HG03571 (cell line): ENCODE measurements around the gene UFD1.

ENCODE experiments used
- ATAC-seq: cut with Tn5 transposase; IDR thresholded peaks from one replicate; pipeline ENCODE4 v1.9.1; 2021; ENCODE audit not compliant: unreplicated experiment

The UFD1 gene

DNA sequence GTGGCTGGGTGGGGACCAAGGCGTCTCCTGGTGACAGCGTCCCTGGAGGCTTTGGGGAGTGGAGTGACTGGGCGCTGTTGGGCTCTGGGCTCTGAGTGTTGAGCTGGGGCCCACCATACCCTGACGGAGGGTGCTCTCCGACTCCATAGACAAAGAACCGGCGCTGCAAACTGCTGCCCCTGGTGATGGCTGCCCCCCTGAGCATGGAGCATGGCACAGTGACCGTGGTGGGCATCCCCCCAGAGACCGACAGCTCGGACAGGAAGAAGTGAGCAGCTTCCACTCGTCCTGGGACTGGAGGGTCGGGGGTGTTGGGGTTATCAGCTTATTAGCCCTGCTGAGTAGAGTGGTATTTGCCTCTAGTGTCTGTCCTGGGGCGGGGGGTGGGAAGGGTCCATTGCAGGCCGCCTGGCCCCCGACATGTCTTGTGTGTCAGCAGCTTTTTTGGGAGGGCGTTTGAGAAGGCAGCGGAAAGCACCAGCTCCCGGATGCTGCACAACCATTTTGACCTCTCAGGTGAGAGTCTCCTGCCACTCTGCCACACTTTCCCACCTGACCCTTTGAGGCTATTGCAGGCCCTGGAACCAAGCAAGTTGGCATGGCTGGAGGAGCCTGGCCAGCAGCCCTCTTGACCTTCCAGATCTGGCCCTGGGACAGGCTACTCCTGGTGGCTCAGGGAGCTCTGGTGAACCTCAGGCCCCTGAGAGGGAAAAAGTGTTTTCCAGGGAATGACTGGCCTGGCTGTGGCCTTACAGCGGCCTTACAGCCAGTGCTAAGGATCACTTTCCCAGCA is 37.6 kb upstream of the UFD1 start:
- ATAC-seq, result no peak

GRCh38 chr22:19515654-19516377 is 36.8 kb upstream of the UFD1 start:
- ATAC-seq, result no peak

DNA sequence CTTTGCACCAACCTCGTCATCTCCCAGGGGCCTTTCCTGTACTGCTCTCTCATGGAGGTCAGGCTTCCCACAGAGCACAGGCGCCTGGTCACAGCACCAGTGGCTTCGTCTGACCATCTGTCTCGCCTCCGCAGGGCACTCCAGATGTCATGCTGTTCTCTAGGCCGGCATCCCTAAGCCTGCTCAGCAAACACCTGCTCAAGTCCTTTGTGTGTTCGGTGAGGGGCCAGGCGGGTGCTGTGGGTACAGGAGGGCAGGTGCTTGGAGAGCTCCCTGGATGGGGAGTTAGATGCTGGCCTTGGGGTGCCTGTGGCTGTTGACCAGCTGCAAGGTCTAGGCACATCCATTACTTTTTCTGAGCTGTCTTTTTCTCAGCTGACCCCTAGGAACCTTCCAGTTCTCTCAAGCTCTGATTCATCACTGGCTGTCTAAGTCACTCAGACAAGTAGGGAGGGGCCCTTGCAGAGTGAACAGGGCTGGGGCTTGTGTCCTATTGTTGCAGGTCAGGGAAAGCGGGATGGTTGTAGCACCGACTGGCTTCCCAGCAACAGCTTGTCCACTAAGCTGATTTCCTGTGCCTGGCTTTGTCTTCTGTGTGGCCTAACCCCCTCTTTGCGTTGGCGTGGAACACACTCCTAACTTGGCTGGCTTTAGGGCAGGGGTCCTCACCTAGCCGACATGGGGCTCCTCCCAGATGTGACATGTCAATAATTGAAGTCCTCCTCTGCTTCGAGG is 36.0 kb upstream of the UFD1 start:
- no peak for ATAC-seq

DNA sequence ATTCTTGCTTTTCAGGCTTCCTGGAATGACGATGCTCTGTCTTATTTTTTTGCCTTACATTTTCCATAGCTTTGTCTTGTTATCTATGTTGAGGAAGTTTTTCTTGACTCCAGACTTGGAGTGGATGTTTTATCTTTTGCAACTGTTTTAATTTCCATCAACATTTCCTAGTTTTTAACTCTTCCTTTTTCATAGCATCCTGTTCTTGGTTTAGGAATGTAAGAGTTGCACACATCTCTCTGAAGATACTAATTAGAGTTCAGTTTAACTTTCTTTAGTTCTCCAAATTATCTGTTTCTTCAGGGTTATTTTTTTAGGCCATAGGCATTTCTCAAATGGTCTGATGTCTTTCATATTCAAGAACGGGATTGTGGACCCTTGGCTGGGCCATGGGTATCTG is 34.8 kb upstream of the UFD1 start:
- no peak for ATAC-seq

DNA sequence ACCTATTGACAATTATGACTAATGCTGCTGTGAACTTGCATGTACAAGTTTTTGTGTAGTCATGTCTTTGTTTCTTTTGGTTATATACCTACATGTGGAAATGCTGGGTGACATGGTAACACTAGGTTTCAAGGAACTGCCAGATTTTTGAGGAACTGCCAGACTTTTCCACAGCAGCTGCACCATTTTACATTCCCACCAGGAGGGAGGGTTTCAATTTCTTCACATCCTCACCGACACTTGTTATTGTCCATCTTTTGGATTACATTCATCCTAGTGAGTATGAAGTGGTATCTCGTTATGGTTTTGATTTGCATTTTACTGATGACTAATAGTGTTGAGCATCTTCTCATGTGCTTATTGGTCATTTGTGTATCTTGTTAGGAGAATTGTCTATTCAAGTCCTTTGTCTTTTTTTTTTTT is 31.9 kb upstream of the UFD1 start:
- ATAC-seq, result no peak

DNA sequence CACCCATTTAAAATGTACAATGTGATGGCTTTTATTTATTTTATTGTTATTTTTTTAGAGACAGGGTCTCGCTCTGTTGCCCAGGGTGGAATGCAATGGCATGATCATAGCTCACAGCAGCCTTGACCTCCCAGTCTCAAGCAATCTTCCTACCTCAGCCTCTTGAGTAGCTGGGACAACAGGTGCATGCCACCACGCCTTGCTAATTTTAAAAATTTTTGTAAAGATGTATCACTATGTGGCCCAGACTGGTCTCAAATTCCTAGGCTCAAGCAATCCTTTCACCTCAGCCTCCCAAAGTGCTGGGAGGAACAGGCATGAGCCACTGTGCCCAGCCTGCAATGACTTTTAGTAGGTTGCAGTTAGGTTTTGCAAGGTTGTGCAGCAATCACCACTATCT is 30.9 kb upstream of the UFD1 start:
- ATAC-seq, result no peak

DNA sequence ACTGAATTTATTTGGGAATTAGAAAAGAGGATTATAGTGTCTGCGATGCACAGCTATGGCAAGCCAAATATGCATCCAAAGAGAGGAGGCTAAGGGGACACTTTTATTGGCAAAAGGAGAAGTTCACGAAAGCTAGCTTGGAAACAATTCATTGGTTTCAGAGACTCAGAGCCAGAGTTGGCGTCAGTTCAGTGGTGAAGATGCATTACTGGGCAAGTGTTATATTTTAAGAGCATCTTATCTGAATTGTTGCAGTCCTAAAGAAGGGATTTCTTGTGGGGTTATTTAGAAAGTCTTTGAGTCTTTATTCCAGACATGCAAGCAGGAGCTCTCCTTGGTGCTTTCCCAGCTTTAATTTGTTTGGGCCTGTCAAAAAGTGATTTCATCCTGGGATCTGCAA is 30.2 kb upstream of the UFD1 start:
- ATAC-seq, result no peak

- ATAC-seq, result no peak
Measured at GRCh38 chr22:19508024-19508776, 29.2 kb upstream of the UFD1 start.

DNA sequence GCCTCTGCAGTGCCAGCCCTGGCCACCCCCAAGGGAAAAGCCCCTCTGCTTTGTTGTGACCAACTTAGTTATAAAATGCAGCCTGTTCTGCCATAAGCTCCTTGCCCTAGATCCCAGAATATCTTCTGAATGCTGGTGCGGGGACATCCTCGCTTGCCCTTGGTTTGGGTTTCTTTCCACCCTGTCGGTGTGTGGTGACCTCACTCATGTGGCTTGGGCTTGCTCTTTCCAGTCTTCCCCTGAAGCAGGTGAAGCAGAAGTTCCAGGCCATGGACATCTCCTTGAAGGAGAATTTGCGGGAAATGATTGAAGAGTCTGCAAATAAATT is 28.5 kb upstream of the UFD1 start:
- no peak for ATAC-seq

DNA sequence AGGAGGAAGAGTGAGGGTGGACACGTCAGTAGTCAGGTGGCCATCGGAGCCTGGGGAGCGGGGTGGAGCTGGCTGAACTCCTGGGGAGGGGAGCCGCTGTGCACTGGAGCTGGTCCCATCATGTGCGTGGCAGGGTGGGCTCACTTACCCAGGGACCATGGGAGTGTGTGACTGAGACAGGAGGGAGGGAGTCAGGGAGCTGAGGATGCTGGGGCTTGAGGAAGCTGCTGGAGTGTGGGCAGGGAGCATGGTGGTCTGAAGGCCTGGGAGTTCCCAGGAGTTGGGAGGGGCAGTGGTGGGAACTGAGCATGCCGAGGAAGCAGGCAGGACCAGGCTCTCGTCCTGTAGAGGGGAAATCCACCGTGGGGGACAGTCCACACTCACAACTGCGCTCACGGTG is 27.2 kb upstream of the UFD1 start:
- no peak for ATAC-seq

GRCh38 chr22:19505735-19506126 is 26.7 kb upstream of the UFD1 start:
- ATAC-seq, result no peak

DNA sequence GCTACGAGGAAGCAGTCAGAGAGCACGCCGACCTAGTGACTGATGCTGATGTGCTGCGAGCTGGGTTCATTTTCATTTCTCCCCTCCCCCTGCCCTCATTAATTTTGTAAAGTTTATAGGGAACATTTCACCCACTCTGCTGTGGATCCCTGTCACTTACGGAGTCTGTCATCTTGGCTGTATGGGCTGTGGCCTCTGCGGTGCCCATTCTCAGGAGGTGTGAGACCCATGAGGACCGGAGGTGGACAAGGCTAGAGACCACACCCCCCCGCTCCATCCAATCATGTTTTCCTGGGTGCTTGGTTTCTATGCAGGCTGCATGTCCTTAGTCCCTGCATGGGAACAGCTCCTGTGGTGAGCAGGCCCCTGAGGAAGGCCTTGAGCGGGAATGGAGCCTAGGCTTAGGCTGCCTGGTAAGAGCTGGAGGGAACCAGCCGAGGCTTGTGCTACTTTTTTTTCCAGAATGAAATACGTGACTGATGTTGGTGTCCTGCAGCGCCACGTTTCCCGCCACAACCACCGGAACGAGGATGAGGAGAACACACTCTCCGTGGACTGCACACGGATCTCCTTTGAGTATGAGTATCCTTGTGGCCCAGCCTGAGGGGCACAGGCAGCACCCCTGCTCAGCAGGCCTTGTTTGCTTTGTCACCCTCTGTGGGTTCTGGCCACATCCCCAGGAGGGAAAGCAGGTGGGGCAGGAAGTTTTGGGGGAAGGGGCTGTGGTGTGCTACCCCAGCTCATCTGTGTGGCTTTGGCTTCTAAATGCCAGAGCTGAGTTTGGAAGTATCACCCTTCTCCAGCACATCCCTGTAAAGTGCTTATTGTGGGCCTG is 26.1 kb upstream of the UFD1 start:
- no peak for ATAC-seq

DNA sequence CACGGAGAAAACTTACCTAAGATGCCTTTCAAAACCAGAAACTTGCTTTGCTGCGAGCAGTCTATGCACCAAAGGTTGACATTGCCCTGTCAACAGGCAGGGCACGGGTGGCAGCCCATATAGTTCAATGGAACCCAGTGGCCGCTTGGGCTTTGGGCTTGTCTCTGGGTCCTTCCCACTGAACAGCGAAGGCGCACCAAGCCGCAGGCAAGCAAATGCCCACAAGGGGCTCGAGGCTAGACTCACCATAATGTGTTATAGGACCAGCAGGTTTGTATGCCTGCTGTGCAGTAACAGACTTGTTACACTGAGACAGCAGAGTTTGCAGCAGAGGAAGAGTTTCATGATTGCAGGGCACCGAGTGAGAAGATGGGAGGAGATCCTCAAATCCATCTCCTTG is 24.9 kb upstream of the UFD1 start:
- ATAC-seq, result no peak

DNA sequence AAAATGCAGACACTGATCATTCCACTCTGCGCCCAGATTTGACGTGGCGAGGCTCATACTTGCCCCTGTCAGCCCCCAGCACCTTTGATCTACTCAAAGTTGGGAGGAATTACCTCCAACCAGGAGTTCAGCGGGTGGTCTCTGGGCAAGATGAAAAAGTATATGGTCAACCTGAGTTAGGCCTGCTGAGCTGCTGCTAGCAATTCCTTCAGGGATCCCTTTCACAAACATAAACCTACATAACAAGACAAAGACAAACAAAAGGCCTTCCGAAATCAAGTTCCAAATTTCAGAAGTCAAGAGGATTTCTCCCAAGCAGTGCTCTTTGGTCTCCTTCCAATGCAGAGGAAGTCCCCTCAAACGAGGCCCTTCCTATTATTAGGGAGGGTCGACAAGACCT is 24.4 kb upstream of the UFD1 start:
- ATAC-seq, result no peak

DNA sequence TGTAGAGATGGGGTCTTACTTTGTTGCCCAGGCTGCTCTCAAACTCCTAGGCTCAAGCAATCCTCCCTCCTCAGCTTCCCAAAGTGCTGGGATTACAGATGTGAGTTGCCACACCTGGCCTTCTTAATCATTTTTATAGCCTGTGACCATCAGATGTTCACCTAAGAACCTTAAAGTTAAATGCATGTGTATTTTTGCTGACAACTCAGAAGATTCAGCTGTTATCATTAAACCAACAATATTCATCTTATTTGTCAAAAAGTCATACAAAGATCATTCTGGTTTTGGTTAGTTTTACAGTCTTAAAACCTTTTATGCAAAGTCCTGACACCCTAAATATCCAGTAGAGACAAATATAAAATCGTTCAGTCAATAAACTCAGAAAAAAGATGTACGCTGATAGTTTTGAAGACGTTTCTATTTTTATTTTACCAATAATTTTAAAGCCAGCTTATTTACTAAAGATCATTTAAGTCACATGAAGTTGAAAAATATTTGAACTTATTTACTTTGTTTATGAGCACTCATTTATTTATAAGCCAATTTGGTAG is 23.0 kb upstream of the UFD1 start:
- no peak for ATAC-seq

- no peak for ATAC-seq
Measured at GRCh38 chr22:19499880-19500242, 20.9 kb upstream of the UFD1 start.

GRCh38 chr22:19499236-19499879 is 20.4 kb upstream of the UFD1 start:
- no peak for ATAC-seq

GRCh38 chr22:19498866-19499190 is 19.8 kb upstream of the UFD1 start:
- no peak for ATAC-seq

GRCh38 chr22:19498154-19498865 is 19.3 kb upstream of the UFD1 start:
- ATAC-seq, result no peak
